GM12872 (cell line): ENCODE data around the gene CIB2.

Experiments used
- TF ChIP-seq, protein P1 (sequence below): IDR thresholded peaks from 3 replicates; pipeline ENCODE4 v1.5.1; 2011; ENCODE audit warnings: low read depth, mild to moderate bottlenecking, low read length, moderate library complexity; ENCODE audit not compliant: insufficient read depth

CIB2 gene

DNA sequence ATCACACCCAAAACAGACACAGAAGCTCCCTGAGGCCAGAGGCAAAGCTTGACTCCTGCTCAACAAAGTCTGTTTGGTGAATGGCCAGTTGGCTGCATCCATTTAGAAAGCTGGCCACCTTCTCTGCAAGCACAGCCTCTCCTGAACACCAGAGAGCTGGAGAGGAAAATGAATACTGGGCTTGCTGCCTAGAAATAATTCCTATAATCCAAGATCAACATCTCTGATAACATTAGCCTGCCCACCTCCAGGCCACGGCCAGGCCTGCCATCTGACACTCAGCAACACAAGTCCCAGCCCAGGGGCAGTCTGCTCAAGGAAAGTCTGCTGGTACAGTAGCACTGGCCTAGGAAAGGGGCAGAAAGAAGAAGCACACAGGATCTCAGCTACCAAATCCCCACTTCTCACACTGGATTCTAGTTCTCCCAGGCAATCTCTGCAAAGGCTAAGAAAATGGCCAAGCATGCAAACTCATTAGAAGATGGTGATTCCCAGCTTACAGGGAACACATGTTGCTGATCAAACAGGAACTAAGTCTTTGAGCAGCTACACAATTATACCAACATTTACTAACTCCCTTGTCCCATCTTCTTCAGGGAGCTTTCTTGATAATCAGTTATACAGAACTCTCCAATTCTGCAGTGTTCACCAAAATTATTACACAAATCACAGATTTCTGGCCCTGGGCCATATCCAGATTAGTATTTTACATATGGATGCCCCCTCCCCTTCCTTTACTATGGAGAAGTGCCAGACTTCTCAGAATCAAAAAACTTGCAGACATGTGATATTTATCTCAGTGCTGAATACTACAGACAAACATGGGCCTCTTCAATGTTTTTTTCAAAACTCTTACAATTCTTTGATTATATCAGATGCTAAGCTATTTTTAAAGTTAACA is 63.7 kb downstream of the CIB2 start:
- TF ChIP-seq, protein P1, sequence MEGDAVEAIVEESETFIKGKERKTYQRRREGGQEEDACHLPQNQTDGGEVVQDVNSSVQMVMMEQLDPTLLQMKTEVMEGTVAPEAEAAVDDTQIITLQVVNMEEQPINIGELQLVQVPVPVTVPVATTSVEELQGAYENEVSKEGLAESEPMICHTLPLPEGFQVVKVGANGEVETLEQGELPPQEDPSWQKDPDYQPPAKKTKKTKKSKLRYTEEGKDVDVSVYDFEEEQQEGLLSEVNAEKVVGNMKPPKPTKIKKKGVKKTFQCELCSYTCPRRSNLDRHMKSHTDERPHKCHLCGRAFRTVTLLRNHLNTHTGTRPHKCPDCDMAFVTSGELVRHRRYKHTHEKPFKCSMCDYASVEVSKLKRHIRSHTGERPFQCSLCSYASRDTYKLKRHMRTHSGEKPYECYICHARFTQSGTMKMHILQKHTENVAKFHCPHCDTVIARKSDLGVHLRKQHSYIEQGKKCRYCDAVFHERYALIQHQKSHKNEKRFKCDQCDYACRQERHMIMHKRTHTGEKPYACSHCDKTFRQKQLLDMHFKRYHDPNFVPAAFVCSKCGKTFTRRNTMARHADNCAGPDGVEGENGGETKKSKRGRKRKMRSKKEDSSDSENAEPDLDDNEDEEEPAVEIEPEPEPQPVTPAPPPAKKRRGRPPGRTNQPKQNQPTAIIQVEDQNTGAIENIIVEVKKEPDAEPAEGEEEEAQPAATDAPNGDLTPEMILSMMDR: no peak

DNA sequence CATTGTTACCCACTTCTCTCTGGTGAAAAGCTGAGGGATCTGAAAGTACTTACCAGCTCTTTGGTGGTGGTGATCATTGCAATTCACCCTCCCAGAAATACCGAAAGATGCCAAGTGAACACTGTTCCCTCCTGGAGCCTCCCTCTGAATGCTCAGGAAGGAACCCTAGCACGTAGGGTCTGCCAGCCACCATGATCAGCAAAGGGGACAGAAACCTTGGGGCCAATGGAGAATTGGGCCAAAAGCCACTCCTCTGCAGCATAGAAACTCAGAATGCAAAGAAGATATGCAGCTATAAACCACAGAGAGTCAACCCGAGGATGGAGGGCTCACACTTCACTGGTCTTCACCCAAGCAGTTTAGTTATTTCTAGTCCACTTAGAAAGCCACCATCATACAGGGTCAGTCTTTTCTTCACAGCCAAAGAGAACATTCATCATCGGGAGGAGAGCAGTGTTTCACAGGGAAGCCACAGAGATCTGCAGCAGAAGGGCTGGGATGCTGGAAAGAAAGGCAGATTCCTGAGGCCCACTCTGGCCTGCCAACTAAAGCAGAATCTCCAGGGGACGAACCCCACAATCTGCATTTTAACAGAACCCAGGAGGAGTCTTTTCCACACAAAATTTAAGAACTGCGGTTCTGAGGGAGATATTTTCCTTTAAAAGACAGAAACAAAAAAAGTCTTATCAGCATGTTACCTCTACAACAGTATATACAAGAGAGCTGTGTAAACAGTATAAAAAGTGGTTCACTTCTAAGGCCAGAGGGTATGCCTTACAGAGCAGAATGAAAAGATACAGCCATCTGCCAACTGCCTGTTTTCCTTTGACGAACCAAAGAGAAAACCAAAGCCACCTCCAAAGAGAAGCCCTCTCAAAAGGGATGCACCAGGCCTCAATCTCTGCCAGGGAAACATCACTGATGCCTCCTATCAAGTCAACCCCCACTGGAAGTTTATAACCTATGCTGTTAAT is 65.0 kb downstream of the CIB2 start:
- TF ChIP-seq, protein P1: no peak

DNA sequence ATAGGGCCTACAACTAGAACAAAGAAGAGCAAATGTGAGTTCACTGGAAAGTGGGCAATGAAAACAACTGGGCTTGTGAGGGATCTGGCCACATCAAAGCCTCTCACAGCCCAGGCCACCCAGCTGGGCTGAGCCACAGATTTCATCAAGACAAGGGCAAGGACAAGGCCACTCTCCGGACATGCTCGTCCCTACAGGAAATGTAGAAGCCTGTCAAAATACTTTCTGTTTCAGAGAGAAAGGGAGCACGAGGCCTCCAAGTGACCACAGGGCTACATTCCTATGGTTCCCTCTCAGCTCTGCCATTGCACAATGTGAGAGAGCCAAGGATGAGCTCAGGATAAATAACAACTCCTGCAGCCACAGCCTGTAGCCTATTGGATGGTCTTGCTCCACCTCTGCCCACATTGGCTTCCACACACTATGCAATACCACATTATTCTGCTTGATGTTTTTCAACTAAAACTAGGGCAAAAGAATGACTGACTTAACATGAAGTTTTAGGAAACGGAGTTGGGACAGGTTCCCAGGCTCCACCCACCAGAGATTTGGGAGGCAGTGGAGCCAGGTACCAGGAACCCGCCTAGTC is 65.9 kb downstream of the CIB2 start:
- TF ChIP-seq, protein P1: no peak

- TF ChIP-seq, protein P1: no peak
These were observed 66.7 kb downstream of the CIB2 start for GRCh38 chr15:78064544-78064943.

DNA sequence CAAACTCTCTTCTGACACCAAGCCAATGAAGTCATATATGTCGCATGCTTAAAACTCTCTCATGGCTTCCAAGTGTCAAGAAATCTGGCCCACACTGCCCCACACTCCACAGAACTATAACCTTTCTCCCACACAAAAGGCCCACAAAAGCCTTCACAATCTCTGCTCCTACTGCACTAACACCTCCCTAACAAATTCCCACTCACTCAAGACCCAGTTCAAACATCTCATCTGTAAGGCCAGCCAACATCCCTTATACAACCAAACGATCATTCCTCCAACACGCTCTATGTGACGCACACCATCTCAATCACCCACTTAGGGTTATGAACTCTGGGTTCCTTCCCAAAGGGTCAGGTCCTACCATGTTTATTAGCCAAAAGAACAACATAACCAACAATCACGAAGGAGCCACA is 67.3 kb downstream of the CIB2 start:
- TF ChIP-seq, protein P1: no peak

GRCh38 chr15:78063217-78063616 is 68.0 kb downstream of the CIB2 start:
- TF ChIP-seq, protein P1: no peak
